ENCODE results near the gene MAPT. TPM values are rescaled to one million over a fixed set of nuclear protein-coding genes. Genes with fewer than 3 reads are reported as not detected.

The MAPT gene
- total RNA-seq, 1 donor from 2014 or later, result 2.9 TPM

GRCh38 chr17:45967378-45967777 is 73.0 kb downstream of the MAPT start:
- Mint-ChIP-seq H3K4me1 (ENCODE audit: low read depth) (no peaks in the 10 kb centered on the region), H3K4me3 (ENCODE audit: unreplicated experiment) (no peak overlapping the region), H3K27me3 (ENCODE audit: low read depth) (peaks cover 27% of the 10 kb centered on the region), H3K27ac (ENCODE audit: unreplicated experiment) (no peak overlapping the region), H3K9me3 (ENCODE audit: low read depth) (peaks cover under 1% of the 10 kb centered on the region), H3K36me3 (ENCODE audit: low read depth) (peaks cover 7% of the 10 kb centered on the region)
- no peak for TF ChIP-seq CTCF (IDR thresholded peaks at IDR 0.05)
- DNase-seq (ENCODE audit: low spot score), result peak; percentile 5

- H3K4me1 Mint-ChIP-seq (ENCODE audit: low read depth), result no peaks in the 10 kb centered on the region
These were observed 74.4 kb downstream of the MAPT start for GRCh38 chr17:45968732-45969131.

GRCh38 chr17:45969726-45970125 is 75.4 kb downstream of the MAPT start:
- Mint-ChIP-seq H3K4me1 (ENCODE audit: low read depth) (no peaks in the 10 kb centered on the region), H3K27me3 (ENCODE audit: low read depth) (peaks cover 27% of the 10 kb centered on the region), H3K36me3 (ENCODE audit: low read depth) (peaks cover 9% of the 10 kb centered on the region), H3K4me3 (ENCODE audit: unreplicated experiment) (no peak overlapping the region), H3K27ac (ENCODE audit: unreplicated experiment) (no peak overlapping the region), H3K9me3 (ENCODE audit: low read depth) (peaks cover 3% of the 10 kb centered on the region)
- TF ChIP-seq CTCF (IDR thresholded peaks at IDR 0.05), result no peak
- no peak for DNase-seq (ENCODE audit: low spot score)

More at GRCh38 chr17:45968732-45969131, 74.4 kb downstream of the MAPT start:
- DNase-seq (ENCODE audit: low spot score), result no peak
- Mint-ChIP-seq H3K4me3 (ENCODE audit: unreplicated experiment) (no peak overlapping the region), H3K27me3 (ENCODE audit: low read depth) (peaks cover 27% of the 10 kb centered on the region), H3K36me3 (ENCODE audit: low read depth) (peaks cover 9% of the 10 kb centered on the region), H3K9me3 (ENCODE audit: low read depth) (peaks cover 3% of the 10 kb centered on the region), H3K27ac (ENCODE audit: unreplicated experiment) (no peak overlapping the region)
- TF ChIP-seq CTCF (IDR thresholded peaks at IDR 0.05), result no peak

- TF ChIP-seq CTCF (IDR thresholded peaks at IDR 0.05), result no peak
- H3K9me3 Mint-ChIP-seq (ENCODE audit: low read depth), result peaks cover 3% of the 10 kb centered on the region
- no peaks in the 10 kb centered on the region for H3K4me1 Mint-ChIP-seq (ENCODE audit: low read depth)
- no peak overlapping the region for H3K4me3 Mint-ChIP-seq (ENCODE audit: unreplicated experiment)
- peaks cover 26% of the 10 kb centered on the region for H3K27me3 Mint-ChIP-seq (ENCODE audit: low read depth)
- DNase-seq (ENCODE audit: low spot score), result peak; percentile 40
- peaks cover 9% of the 10 kb centered on the region for H3K36me3 Mint-ChIP-seq (ENCODE audit: low read depth)
- no peak overlapping the region for H3K27ac Mint-ChIP-seq (ENCODE audit: unreplicated experiment)
These were observed 76.3 kb downstream of the MAPT start for GRCh38 chr17:45970659-45971058.

- Mint-ChIP-seq H3K4me3 (ENCODE audit: unreplicated experiment) (no peak overlapping the region), H3K27ac (ENCODE audit: unreplicated experiment) (no peak overlapping the region), H3K27me3 (ENCODE audit: low read depth) (peaks cover 19% of the 10 kb centered on the region), H3K4me1 (ENCODE audit: low read depth) (no peaks in the 10 kb centered on the region), H3K36me3 (ENCODE audit: low read depth) (peaks cover 9% of the 10 kb centered on the region), H3K9me3 (ENCODE audit: low read depth) (peaks cover 3% of the 10 kb centered on the region)
- DNase-seq (ENCODE audit: low spot score), result peak; percentile 47
- no peak for TF ChIP-seq CTCF (IDR thresholded peaks at IDR 0.05)
These were observed 77.4 kb downstream of the MAPT start for GRCh38 chr17:45971698-45972141.

Data from chondrocyte (in vitro differentiated cells).